DMS153 treated with DMSO at 0.1 percent for 48 hours (cell line): ENCODE data around the gene RNF26.

Experiments used
- DNase-seq: peaks from one replicate; lab custom pipeline; 2025; ENCODE audit not compliant: unreplicated experiment; lab: John Stamatoyannopoulos, UW

RNF26 gene

DNA sequence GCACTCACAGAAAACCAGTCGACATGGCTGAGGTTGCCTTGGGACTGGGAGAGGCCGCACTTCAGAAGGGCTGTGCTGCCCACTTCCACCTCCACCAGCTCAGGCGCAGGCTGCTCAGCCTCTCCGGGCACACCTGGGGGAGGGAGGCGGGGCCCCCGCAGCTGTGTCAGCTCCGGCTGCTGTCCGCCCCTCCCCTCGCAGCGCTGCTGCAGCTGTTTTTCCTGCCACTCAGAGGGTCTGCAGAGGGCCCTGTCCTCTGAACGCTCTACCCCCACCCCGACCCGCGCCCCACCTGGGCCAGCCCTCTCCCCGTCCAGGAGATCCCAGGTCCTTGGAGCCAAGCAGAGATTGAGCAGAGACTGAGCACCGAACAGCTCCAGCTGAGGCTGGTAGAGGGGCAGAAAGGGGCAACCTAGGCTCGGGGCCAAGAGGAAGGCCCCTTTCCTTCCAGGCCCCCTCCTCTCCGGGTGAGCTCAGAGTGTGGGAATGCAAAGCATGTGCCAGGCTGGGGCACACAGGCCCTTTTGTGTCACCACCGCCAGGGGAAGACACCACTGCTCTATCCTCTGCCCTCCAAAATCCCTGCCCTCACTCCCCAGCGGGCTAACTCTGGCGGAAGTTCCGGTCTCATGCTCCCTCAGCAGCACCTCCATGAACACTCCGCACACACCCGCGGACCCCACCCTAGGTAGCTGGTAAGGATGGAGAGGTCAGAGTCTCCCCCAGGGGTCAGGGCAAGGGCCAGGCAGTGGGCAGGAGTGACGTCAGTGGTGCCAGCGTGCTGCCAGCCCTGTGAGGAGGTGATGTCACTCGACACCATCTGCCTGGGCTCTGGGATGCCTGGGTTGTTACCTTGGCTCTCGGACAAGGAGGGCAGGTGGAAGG lies 19.0 kb upstream of the RNF26 start:
- DNase-seq, result peak; percentile 42

GRCh38 chr11:119316016-119316728 lies 18.2 kb upstream of the RNF26 start:
- DNase-seq, result peak; percentile 46

- DNase-seq, result no peak
Observed at GRCh38 chr11:119316729-119317591, 17.4 kb upstream of the RNF26 start, which contains the start of gene MCAM. Gene MCAM, minus strand, starts transcription at chr11:119317130. Its CDS starts 29 bp downstream, at chr11:119317101.

- no peak for DNase-seq
Observed at GRCh38 chr11:119317592-119318239, 16.6 kb upstream of the RNF26 start.

DNA sequence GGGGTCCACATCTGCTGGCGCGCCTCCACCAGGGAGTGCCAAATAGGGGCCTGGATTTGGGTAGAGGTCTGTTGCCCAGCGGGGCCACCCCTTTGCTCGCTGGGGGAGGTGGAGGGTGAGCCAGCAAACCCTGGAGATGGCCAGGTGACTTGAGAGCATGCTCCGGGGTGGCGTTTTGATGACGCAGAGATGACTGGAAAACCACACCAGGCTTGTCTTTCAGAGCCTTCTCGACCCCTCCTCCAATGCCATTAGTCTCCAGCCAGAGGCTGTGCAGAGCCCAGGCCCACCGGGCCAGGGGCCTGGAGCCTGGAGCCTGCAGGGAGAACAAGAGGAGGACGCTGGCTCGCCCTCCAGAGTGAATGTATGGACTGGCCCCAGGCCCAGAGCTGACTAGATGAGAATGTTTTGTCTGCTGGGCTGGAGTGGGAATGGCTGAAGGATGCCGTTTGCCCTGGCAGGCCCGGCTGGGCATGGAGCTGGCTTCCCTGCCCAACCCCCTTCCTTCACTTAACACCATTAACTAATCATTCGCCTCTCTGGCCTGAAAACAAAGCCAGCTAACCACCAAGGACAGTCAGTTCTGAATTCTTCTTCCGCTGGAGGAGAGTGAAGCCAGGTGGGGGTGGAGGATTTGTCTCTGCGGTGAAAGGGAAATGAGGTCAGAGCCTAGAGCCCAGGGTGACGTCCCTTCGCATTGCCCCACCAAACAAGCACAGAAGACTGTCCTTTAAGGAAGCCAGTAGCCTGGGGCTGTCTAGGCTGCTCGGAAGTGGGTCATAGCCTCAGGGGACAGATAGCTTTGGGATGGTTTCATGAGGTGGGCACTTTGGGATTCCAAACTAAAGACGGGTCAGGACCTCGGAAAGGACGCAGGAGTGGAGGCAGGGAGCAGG lies 15.8 kb upstream of the RNF26 start:
- no peak for DNase-seq

DNA sequence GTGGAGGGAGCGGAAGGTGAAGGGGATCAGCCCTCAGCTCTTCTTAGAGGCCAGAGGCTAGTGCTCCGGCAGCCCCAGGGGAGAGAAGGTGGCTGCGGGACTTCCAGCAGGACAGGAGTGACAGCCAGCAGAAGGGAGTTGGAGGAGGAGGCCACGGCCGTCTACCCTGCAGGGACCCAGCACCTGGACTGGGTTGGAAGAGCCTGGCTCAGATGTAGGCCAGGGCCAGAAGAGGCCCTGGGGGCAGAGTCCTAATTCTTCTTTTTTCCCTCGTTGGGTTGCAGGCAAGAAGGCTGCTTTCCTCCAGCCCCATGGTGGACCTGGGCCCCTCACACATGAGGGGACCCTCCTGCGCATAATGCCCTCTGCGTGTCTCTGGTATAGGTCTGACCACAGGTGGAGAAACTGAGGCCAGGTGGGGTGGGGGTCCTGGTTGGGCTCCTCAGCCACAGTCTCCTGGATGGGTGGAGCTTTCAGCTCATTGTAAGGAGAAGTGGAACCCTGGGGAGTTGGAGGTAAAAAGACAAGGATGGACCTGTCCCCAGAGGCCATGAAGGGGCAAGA lies 15.1 kb upstream of the RNF26 start:
- no peak for DNase-seq

GRCh38 chr11:119319700-119320239 lies 14.6 kb upstream of the RNF26 start:
- DNase-seq, result no peak

GRCh38 chr11:119320240-119320775 lies 14.0 kb upstream of the RNF26 start:
- no peak for DNase-seq

GRCh38 chr11:119320776-119321524 lies 13.4 kb upstream of the RNF26 start:
- no peak for DNase-seq

DNA sequence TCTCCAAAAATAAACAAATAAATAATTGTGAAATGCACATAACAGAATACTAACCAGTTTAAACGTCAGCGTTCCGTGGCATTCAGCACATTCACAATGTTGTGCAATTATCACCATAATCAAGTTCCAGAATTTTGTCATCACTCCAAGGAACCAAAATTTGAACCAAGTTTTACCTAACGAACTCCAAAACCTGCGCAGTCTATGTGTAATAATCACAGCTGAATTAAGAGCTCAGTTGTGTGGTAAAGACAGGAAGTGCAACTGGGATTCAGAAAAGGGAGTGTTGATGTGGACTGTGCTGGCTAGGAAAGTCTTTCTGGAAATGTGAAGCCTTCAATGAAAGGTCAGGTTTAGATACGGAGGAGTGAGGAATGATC lies 12.0 kb upstream of the RNF26 start:
- peak; percentile 18 for DNase-seq

GRCh38 chr11:119322921-119323531 lies 11.3 kb upstream of the RNF26 start:
- no peak for DNase-seq

DNA sequence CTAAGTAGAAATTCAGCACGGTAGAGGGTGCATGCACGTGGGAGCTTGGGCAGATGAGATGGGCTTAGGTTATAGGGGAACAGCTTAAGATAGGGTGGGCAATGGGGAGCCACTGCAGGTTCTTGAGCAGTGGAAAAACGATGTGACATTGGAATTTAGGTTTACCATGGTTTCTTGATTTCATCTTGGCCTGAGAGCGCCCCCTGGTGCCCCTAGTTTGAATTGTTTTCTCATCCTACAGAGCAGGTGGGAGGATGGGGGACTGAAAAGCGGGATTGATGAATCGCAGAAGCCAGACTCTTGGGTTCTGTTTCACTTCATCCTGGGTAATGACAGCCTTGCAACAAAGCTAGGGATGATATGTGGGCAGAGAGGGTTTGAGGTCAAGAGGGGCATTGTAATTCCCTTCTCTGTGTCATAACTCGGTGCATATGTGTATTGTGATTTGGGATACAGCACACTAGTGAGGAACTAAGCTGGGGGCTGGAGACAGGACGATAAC lies 10.7 kb upstream of the RNF26 start:
- DNase-seq, result peak; percentile 21

DNA sequence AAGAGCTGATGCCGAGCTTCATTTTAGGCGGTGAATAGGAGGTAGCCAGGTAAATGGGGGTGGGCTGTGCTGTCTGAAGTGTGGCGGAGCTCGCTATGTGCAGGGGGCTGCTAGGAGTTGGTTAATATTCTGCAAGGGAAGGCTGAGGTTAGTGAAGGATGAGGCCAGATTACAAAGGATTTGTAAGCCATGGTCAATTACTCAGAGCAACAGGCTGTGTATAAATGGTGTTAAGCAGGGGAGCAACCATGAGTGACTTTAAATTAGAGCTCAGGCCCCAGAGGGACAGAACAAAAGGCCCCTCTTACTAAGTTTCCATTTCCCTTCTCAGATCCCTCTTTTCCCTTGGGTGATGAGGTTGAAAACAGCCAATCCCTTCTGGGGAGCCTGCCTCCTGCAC lies 10.1 kb upstream of the RNF26 start:
- DNase-seq, result no peak

DNA sequence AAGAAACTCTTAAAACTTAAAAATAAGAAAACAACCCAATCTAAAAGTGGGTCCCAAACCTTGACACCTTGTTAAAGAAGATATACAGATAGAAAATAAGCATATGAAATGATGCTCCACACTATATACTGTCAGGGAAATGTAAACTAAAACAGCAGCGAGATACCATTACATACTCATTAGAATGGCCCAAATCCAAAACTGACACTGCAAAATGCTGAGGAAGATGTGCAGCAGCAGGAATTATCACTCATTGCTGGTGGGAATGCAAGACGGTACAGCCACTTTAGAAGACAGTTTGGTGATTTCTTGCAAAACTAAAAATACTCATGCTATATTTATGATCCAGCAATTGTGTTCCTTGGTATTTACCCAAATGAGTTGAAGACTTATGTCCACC lies 5.0 kb upstream of the RNF26 start:
- no peak for DNase-seq

DNA sequence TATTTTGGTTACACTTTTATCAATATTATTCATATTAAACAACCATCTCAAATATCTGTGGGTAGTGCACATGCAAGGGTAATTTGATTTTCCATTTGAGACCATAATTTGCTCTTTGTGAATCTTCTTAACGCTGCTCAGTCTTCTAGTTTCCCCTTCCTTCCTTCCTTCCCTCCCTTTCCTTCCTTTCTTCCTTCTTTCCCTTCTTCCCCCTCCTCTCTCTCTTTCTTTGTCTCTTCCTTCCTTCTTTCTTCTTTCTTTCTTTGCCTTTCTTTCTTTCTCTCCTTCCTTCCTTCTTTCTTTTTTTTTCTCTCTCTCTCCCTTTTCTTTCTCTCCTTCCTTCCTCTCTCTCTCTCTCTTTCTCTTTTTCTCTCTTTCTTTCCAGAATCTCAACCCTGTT lies 4.1 kb upstream of the RNF26 start:
- no peak for DNase-seq

- no peak for DNase-seq
Observed at GRCh38 chr11:119332111-119332765, 2.1 kb upstream of the RNF26 start.

DNA sequence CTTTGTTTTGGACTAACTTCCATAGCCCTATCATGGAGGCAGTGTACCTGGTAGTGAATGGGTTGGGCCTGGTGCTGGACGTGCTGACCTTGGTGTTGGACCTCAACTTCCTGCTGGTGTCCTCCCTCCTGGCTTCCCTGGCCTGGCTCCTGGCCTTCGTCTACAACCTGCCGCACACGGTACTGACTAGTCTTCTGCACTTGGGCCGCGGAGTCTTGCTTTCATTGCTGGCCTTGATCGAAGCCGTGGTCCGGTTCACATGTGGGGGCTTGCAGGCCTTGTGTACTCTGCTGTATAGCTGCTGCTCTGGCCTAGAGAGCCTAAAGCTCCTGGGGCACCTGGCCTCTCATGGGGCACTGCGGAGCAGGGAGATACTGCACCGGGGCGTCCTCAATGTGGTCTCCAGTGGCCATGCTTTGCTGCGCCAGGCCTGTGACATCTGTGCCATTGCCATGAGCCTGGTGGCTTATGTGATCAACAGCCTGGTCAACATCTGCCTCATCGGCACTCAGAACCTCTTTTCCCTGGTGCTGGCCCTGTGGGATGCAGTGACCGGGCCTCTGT lies 846 bp downstream of the RNF26 start:
- DNase-seq, result no peak
